Muscle of leg (tissue), 11 donors: ENCODE measurements around the gene HAPLN2. TPM values are rescaled to one million over a fixed set of nuclear protein-coding genes. Genes with fewer than 3 reads are reported as not detected.
"Not testable (repeated sequence)": the region's sequence is repeated elsewhere in the genome, so short reads cannot be mapped to it uniquely, and the experiment has no call there.

Source experiments
- DNase-seq: peaks from one replicate; pipeline ENCODE4 v3.0.0; 2013
- H3K27ac ChIP-seq: one replicate; pipeline ENCODE4 v1.5.1; 2013; ENCODE audit warnings: mild to moderate bottlenecking, low read length, control low read depth
- H3K27me3 ChIP-seq: one replicate; pipeline ENCODE4 v1.6.1; 2013; ENCODE audit warnings: low read length; ENCODE audit not compliant: control insufficient read depth, insufficient read depth
- H3K36me3 ChIP-seq: one replicate; pipeline ENCODE4 v1.6.1; 2013; ENCODE audit warnings: low read length; ENCODE audit not compliant: control insufficient read depth, insufficient read depth
- H3K4me1 ChIP-seq: one replicate; pipeline ENCODE4 v1.6.1; 2013; ENCODE audit warnings: low read length; ENCODE audit not compliant: control insufficient read depth, insufficient read depth
- H3K4me3 ChIP-seq: one replicate; pipeline ENCODE4 v1.5.1; 2013; ENCODE audit warnings: low read length, control low read depth
- H3K9me3 ChIP-seq: replicated peaks from 2 replicates; pipeline ENCODE4 v1.6.1; 2013; ENCODE audit warnings: low read depth, low read length; ENCODE audit not compliant: control insufficient read depth
- WGBS: methylation state at CpG from one replicate; pipeline ENCODE4 v1.1.5; 2013; ENCODE audit warnings: missing lambda C conversion rate; ENCODE audit not compliant: insufficient coverage; 5-methylcytosine and 5-hydroxymethylcytosine counted together
- polyA plus RNA-seq, 8 donors: library from polyadenylated mRNA; unstranded; fragments of 120-200 nt; gene quantifications; one replicate each; pipeline versions ENCODE4 v1.2.1 to v1.2.3, GENCODE V29; 2013; ENCODE audit warnings: inconsistent platforms in 1 of 8, low replicate concordance in 1 of 8; ENCODE audit not compliant: insufficient read length in 8 of 8, insufficient read depth in 1 of 8
- total RNA-seq: library from RNA; stranded (reverse); fragments of 120-200 nt; gene quantifications from one replicate; pipeline ENCODE4 v1.2.4, GENCODE V29; 2013

The HAPLN2 gene
- total and polyA plus RNA-seq, 9 donors = 0.11 to 0.75 (median 0.43) TPM

DNA sequence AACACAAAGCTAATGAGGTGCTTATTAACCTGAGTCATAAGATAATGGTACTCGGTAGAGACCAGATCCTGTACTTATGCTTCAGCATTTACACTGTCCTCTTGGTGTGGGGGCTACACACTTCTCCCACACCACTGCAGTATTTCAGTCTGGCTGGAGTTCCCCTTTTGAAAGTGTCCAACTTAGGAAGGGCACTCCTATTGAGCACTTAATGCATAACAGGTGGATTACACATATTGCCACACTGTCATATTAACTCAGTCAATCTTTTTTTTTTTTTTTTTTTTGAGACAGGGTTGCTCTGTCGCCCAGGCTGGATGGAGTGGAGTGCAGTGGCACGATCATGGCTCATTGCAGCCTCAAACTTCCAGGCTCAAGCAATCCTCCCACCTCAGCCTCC lies 19.4 kb upstream of the HAPLN2 start:
- peaks cover 42% of the 10 kb centered on the region for H3K36me3 ChIP-seq
- no peaks in the 10 kb centered on the region for H3K27me3 ChIP-seq
- DNase-seq = no peak
- peaks cover 15% of the 10 kb centered on the region for H3K4me1 ChIP-seq
- no peak overlapping the region for H3K27ac ChIP-seq
- WGBS = no CpG with 5 or more reads among the region's 3 CpGs
- H3K9me3 ChIP-seq = no peaks in the 10 kb centered on the region
- H3K4me3 ChIP-seq = no peak overlapping the region

DNA sequence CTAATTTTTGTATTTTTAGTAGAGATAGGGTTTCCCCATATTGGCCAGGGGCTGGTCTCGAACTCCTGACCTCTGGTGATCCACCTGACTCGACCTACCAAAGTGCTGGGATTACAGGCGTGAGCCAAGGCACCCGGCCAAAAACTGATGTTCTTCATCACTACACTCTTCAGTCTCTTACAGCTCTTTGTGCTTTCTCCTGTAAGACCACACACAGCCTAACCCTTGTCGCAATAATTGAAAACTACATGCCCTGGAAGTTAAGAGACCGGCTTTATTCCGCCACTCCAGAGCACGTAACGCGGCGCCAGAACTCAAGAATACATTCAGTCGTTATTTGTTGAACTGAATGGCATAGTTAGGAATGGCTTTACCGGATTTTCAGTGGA lies 18.5 kb upstream of the HAPLN2 start:
- Histone ChIP-seq H3K4me1 (peaks cover 15% of the 10 kb centered on the region), H3K9me3 (no peaks in the 10 kb centered on the region), H3K27ac (peak overlapping the region; percentile 81), H3K27me3 (no peaks in the 10 kb centered on the region), H3K4me3 (peak overlapping the region; percentile 64), H3K36me3 (peaks cover 32% of the 10 kb centered on the region)
- DNase-seq = no peak
- WGBS = 4% methylated on average over 4 of the region's 13 CpGs

DNA sequence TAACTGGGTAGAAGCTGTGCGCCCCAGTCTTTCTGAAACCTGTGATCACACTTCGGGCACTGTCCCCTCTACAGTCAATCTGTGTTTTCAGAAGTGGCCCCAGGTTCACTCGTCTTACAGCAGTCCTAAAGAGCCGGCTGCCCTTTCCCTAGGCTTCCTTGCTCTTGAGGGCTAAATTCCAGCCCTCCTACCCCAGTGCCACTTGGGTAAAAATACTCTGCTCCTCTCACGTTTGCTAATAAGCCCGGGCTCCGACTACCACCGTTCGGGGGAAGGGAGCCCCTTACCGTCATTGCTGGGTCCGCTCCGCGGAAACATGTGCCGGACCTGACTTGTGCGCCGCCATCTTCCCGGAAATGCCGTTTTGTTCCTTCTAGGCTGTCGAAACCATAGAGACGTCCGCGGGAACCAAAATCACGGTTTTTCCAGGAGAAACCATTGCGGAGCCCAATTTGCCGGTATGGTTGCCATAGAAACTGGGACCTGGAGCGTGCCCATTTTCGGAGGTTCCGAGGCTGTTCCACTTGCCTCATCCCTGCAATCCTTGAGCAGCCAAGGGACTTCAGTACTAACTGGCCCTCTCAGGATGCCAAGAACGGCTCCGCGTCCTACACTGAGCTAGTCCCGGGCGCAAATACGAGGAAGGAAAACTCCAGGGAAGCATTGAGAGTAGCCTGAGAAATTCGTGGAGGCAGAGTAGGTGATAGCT lies 17.9 kb upstream of the HAPLN2 start, which contains the start of gene GPATCH4:
Gene GPATCH4, minus strand, starts transcription at position 358 of the 709 bp plus-strand sequence.
- Histone ChIP-seq H3K4me3 (peak within 1 kb of the TSS; percentile 64), H3K4me1 (peaks cover 15% of the 10 kb centered on the region), H3K27ac (peak within 1 kb of the TSS; percentile 81), H3K9me3 (no peaks in the 10 kb centered on the region), H3K27me3 (no peaks in the 10 kb centered on the region), H3K36me3 (peaks cover 27% of the 10 kb centered on the region)
- WGBS = 1% methylated on average over 27 of the region's 35 CpGs
- peak; percentile 94 for DNase-seq

DNA sequence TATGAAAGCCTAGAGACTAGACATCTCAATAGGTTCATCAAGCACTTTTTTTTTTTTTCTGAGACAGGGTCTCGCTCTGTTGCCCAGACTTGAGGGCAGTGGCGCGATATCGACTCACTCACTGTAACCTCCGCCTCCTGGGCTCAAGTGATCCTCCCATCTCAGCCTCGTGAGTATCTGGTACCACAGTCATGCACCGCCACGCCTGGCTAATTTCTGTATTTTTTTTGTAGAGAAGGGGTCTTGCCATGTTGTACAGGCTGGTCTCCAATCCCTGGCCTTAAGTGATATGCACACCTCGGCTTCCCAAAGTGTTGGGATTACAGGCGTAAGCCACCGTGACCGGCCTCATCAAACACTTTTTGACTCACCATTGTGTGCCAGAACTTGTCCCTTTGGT lies 17.3 kb upstream of the HAPLN2 start:
- Histone ChIP-seq H3K36me3 (peaks cover 21% of the 10 kb centered on the region), H3K9me3 (no peaks in the 10 kb centered on the region), H3K27ac (peak overlapping the region; percentile 81), H3K4me3 (peak overlapping the region; percentile 64), H3K27me3 (no peaks in the 10 kb centered on the region), H3K4me1 (peaks cover 15% of the 10 kb centered on the region)
- DNase-seq = no peak
- 68% methylated on average over 5 of the region's 12 CpGs for WGBS

DNA sequence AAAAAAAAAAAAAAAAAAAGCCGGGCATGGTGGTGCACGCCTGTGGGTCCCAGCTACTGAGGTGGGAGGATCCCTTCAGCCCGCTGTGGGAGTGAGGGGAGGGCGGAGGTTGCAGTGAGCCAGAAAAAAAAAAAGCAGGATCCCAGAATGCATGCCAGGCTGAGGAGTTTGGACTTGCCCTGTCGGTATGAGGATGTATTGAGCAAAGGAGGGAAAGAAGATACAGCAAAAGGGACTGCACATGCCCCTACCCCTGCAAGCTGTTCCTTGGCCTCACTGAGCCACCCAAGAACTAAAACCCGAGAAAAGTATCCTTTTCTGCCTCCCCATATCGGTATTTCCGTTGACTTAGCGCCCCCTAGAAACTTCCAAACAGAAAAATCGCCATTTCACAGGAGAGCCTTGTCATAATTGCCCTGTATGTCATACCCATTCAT lies 16.6 kb upstream of the HAPLN2 start:
- Histone ChIP-seq H3K36me3 (peaks cover 14% of the 10 kb centered on the region), H3K4me3 (no peak overlapping the region), H3K4me1 (peaks cover 15% of the 10 kb centered on the region), H3K27ac (no peak overlapping the region), H3K27me3 (no peaks in the 10 kb centered on the region), H3K9me3 (no peaks in the 10 kb centered on the region)
- WGBS = 31% methylated on average over 7 of the region's 10 CpGs
- DNase-seq = no peak

DNA sequence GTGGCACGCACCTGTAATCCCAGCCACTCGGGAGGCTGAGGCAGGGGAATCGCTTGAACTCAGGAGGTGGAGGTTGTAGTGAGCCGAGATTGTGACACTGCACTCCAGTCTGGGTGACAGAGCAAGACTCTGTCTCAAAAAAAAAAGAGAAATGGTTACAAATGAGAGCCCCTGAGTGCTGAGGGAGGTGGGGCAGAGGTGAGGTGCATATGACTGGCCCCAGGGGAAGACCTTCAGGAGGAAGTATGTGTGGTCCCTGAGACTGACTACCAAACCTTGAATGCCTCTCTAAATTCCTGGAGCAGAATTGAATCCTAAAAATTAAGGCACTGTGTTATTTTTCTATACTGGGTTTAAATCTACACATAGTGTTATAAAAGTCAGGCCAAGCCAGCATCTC lies 11.9 kb upstream of the HAPLN2 start:
- not testable (repeated sequence) for H3K27ac ChIP-seq, H3K36me3 ChIP-seq, H3K27me3 ChIP-seq, H3K4me1 ChIP-seq, H3K4me3 ChIP-seq, DNase-seq, H3K9me3 ChIP-seq
- WGBS = 75% methylated on average over 4 of the region's 4 CpGs

DNA sequence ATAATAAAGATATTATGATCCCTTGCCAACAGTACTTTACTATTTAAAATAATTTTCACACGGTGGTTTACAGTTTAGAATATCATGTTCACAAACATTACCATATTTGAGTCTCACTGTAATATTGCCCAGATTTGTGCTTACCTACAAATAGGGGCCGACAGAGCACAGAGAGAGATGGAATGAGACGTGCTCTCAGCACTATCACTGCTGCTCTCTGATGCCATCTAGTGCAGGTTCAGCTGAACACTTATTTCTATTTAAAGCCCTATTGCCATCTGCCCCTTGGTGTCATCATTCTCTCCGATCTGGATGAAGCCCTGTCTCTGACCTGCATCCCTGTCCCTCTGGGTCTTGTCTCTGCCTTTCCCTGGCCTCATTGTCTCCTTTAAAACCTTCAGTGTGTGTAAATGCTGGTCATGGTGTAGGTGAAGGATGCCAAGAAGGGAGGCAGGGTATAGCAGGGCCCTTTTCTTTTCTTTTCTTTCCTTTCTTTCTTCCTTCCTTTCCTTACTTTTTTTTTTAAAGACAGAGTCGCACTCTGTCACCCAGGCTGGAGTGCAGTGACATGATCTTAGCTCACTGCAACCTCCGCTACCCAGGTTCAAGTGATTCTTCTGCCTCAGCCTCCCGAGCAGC lies 11.1 kb upstream of the HAPLN2 start:
- Histone ChIP-seq H3K27ac (no peak overlapping the region), H3K4me3 (no peak overlapping the region), H3K36me3 (no peaks in the 10 kb centered on the region), H3K27me3 (peaks cover 6% of the 10 kb centered on the region), H3K9me3 (no peaks in the 10 kb centered on the region), H3K4me1 (no peaks in the 10 kb centered on the region)
- WGBS = 30% methylated on average over 1 of the region's 7 CpGs
- DNase-seq = peak; percentile 75

DNA sequence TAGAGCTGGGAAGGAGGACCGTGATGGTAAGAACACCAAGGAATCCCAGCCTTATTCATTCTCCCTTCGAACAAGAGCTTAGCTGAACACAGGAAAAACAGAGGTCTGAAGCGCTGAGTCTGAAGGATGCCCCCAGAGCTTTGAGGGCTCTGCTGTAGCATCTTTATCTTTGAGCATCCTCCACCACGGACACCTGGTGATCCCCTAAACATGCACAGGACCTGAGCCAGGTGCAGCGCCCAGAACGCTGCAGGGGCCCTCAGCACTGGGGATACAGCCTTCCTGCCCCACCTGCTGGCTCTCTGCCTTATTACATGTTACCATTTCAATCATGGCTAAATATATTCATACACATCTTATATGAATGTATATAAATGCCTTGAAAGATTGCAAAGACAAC lies 10.2 kb upstream of the HAPLN2 start:
- H3K27ac ChIP-seq = no peak overlapping the region
- peaks cover 6% of the 10 kb centered on the region for H3K27me3 ChIP-seq
- H3K36me3 ChIP-seq = no peaks in the 10 kb centered on the region
- H3K4me3 ChIP-seq = no peak overlapping the region
- DNase-seq = no peak
- WGBS = 29% methylated on average over 6 of the region's 6 CpGs
- H3K4me1 ChIP-seq = no peaks in the 10 kb centered on the region
- no peaks in the 10 kb centered on the region for H3K9me3 ChIP-seq

DNA sequence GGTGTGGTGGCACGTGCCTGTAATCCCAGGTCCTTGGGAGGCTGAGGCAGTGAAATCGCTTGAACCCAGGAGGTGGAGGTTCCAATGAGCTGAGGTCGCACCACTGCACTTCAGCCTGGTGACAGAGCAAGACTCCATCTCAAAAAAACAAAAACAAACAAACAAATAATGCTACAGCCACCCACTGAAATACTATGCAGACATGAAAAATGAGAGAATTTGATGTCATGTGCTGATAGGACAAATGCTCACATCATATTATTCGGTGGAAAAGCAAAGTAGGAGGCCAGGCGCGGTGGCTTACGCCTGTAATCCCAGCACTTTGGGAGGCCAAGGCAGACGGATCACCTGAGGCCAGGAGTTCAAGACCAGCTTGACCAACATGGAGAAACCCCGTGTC lies 9.1 kb upstream of the HAPLN2 start:
- DNase-seq, H3K27ac ChIP-seq, H3K9me3 ChIP-seq, H3K36me3 ChIP-seq, H3K4me1 ChIP-seq, H3K27me3 ChIP-seq, H3K4me3 ChIP-seq: not testable (repeated sequence)
- 92% methylated on average over 5 of the region's 9 CpGs for WGBS

DNA sequence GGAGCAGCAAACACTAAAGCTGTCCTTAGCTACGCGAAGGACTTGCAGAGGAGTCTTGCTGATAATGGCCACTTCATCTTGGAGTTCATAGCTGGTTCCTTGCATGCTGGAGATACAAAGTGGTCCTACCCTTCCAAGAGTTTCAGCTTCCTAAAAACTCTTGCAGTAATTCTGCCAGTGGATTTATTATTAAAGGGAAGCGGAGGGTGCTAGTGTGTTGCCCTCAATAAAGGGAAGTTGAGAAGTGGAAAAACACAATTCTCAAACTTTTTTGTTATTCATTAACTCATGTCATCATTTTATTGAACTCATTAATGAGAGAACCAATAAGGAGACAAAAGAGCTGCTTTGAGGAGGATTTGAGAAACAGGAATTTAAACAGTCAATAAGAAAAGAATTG lies 6.5 kb upstream of the HAPLN2 start:
- Histone ChIP-seq H3K4me1 (peaks cover 2% of the 10 kb centered on the region), H3K9me3 (no peaks in the 10 kb centered on the region), H3K27me3 (peaks cover 16% of the 10 kb centered on the region), H3K27ac (no peak overlapping the region), H3K4me3 (no peak overlapping the region), H3K36me3 (no peaks in the 10 kb centered on the region)
- 7% methylated on average over 2 of the region's 3 CpGs for WGBS
- no peak for DNase-seq
